Measurements from ENCODE around the gene FOXO1.
"Not testable (repeated sequence)": the region's sequence is repeated elsewhere in the genome, so short reads cannot be mapped to it uniquely, and the experiment has no call there.

- TF ChIP-seq CTCF, POLR2A, EP300, POLR2AphosphoS5 (IDR thresholded peaks at IDR 0.05): not testable (repeated sequence)
These were observed 2.4 kb downstream of the FOXO1 start for GRCh38 chr13:40664100-40664349.

All from suprapubic skin (tissue), 4 donors.